ENCODE results near the gene MAP6.

The MAP6 gene

GRCh38 chr11:75665126-75665525 is 3.7 kb downstream of the MAP6 start:
- no peak for DNase-seq

GRCh38 chr11:75664389-75664788 is 4.4 kb downstream of the MAP6 start:
- DNase-seq, result no peak

- no peak for DNase-seq
Observed at GRCh38 chr11:75663808-75664207, 5.0 kb downstream of the MAP6 start.

- no peak for DNase-seq
Observed at GRCh38 chr11:75659836-75660235, 9.0 kb downstream of the MAP6 start.

GRCh38 chr11:75656044-75656727 is 12.7 kb downstream of the MAP6 start:
- no peak for DNase-seq

GRCh38 chr11:75655605-75656004 is 13.2 kb downstream of the MAP6 start:
- DNase-seq, result no peak

GRCh38 chr11:75654314-75654713 is 14.5 kb downstream of the MAP6 start:
- peak; percentile 7 for DNase-seq

- no peak for DNase-seq
Observed at GRCh38 chr11:75653532-75653931, 15.3 kb downstream of the MAP6 start.

GRCh38 chr11:75652936-75653335 is 15.9 kb downstream of the MAP6 start:
- no peak for DNase-seq

GRCh38 chr11:75651218-75651617 is 17.6 kb downstream of the MAP6 start:
- DNase-seq, result no peak

GRCh38 chr11:75650167-75650723 is 18.6 kb downstream of the MAP6 start:
- DNase-seq, result no peak

- no peak for DNase-seq
Observed at GRCh38 chr11:75644946-75645345, 23.9 kb downstream of the MAP6 start.

GRCh38 chr11:75644370-75644769 is 24.5 kb downstream of the MAP6 start:
- no peak for DNase-seq

GRCh38 chr11:75642402-75643113 is 26.3 kb downstream of the MAP6 start:
- DNase-seq, result no peak

GRCh38 chr11:75639762-75640181 is 29.1 kb downstream of the MAP6 start:
- DNase-seq, result no peak

- no peak for DNase-seq
Observed at GRCh38 chr11:75637998-75638397, 30.8 kb downstream of the MAP6 start.

GRCh38 chr11:75635066-75635862 is 33.6 kb downstream of the MAP6 start:
- DNase-seq, result no peak

- no peak for DNase-seq
Observed at GRCh38 chr11:75633409-75634066, 35.3 kb downstream of the MAP6 start.

GRCh38 chr11:75632962-75633361 is 35.9 kb downstream of the MAP6 start:
- no peak for DNase-seq

GRCh38 chr11:75632450-75632849 is 36.4 kb downstream of the MAP6 start:
- DNase-seq, result no peak

- no peak for DNase-seq
Observed at GRCh38 chr11:75631086-75631730, 37.6 kb downstream of the MAP6 start.

GRCh38 chr11:75627906-75628668 is 40.8 kb downstream of the MAP6 start:
- DNase-seq, result no peak
